Central memory CD8-positive, alpha-beta T cell (primary cell): ENCODE results near the gene RTEL1.

Source experiments
- ATAC-seq: fragments of 150-1000 bp; cut with Tn5 transposase; replicated peaks from 2 replicates; pipeline ENCODE4 v1.10.0; 2022; ENCODE audit warnings: mild to moderate bottlenecking, moderate FRiP score, moderate number of reproducible peaks; ENCODE audit not compliant: poor library complexity, severe bottlenecking; ENCODE audit errors: extremely low read depth
- DNase-seq, 2 donors: peaks; one replicate each; pipeline ENCODE4 v3.0.0; 2021; ENCODE audit warnings: low spot score in 2 of 2
- H3K27ac Mint-ChIP-seq: one replicate; pipeline ENCODE4 v1.8.0; 2022; ENCODE audit warnings: low read depth, mild to moderate bottlenecking, moderate library complexity, mixed read lengths
- H3K27me3 Mint-ChIP-seq: one replicate; pipeline ENCODE4 v1.8.0; 2022; ENCODE audit warnings: mixed read lengths
- H3K36me3 Mint-ChIP-seq: one replicate; pipeline ENCODE4 v1.8.0; 2022; ENCODE audit warnings: mild to moderate bottlenecking, moderate library complexity, mixed read lengths; ENCODE audit not compliant: insufficient read depth
- H3K4me1 Mint-ChIP-seq: one replicate; pipeline ENCODE4 v1.8.0; 2022; ENCODE audit warnings: mixed read lengths
- H3K4me3 Mint-ChIP-seq: one replicate; pipeline ENCODE4 v1.8.0; 2022; ENCODE audit warnings: mild to moderate bottlenecking, moderate library complexity, mixed read lengths
- H3K9me3 Mint-ChIP-seq: one replicate; pipeline ENCODE4 v1.8.0; 2022; ENCODE audit warnings: mixed read lengths

Gene RTEL1

GRCh38 chr20:63699466-63700198, 41.5 kb downstream of the RTEL1 start:
- Mint-ChIP-seq H3K27ac (no peak overlapping the region), H3K36me3 (peaks cover 20% of the 10 kb centered on the region), H3K27me3 (no peaks in the 10 kb centered on the region), H3K4me3 (peak overlapping the region; percentile 13), H3K9me3 (no peaks in the 10 kb centered on the region), H3K4me1 (peaks cover 25% of the 10 kb centered on the region)
- no peak for DNase-seq
- no peak for ATAC-seq

- peaks cover 27% of the 10 kb centered on the region for H3K36me3 Mint-ChIP-seq
- no peak for ATAC-seq
- no peak overlapping the region for H3K4me3 Mint-ChIP-seq
Observed at GRCh38 chr20:63700199-63701050, 42.3 kb downstream of the RTEL1 start.

DNA sequence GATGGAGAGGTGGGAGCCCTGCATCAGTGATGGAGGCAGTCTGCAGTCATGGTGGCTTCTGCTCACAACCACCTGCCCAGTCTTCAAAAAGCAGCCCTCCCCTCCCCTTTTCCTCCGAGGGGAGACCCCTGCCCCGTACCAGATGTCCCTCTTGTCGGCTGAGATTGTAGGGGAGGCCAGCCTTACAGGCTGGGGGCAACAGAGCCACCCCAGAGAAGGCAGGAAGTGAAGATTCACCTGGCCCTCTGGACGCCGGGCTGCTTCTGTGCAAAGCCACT, 42.9 kb downstream of the RTEL1 start:
- H3K27me3 Mint-ChIP-seq = no peaks in the 10 kb centered on the region
- no peaks in the 10 kb centered on the region for H3K9me3 Mint-ChIP-seq
- peaks cover 31% of the 10 kb centered on the region for H3K4me1 Mint-ChIP-seq
- peaks cover 25% of the 10 kb centered on the region for H3K36me3 Mint-ChIP-seq
- H3K4me3 Mint-ChIP-seq = no peak overlapping the region
- DNase-seq = no peak
- ATAC-seq = no peak
- H3K27ac Mint-ChIP-seq = no peak overlapping the region

More at GRCh38 chr20:63700199-63701050, 42.3 kb downstream of the RTEL1 start:
- Mint-ChIP-seq H3K27ac (no peak overlapping the region), H3K9me3 (no peaks in the 10 kb centered on the region), H3K27me3 (no peaks in the 10 kb centered on the region), H3K4me1 (peaks cover 30% of the 10 kb centered on the region)
- no peak for DNase-seq

DNA sequence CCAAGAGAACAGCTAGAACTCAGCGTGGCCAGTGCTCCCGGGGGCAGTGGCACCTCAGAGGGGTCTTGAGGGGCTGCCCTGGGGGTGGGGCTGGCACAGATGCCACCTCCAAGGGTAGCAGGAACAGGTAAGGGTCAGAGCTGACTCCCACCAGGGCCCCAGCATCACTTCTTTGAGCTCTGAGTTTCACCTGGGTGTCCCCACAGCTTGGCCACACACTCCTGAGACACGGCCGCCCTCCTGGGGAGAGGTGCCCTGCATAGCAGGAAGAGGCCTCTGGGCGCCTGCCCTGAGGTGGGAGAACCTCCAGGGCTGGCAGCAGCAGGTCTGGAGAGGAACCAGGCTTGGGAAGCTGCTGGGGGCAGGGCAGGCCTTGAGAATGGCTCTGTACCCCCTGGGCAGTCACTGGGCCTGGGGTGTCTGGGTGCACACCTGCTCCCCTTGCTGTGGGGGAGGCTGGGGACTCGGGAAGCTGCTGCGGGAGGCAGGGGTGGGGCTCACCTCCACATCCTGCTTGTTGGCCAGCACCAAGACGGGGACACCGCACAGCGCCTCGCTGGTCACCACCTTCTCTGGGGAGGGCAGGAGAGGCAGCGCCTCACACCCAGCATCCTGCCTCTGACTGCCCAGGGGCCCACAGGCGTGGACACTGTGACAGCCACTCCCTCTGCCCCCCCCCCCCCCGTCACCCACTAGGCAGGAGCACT, 43.4 kb downstream of the RTEL1 start:
- DNase-seq = no peak
- Mint-ChIP-seq H3K4me1 (peaks cover 32% of the 10 kb centered on the region), H3K36me3 (peaks cover 24% of the 10 kb centered on the region), H3K4me3 (no peak overlapping the region), H3K27me3 (no peaks in the 10 kb centered on the region), H3K9me3 (no peaks in the 10 kb centered on the region), H3K27ac (peak overlapping the region; percentile 35)
- ATAC-seq = no peak

DNA sequence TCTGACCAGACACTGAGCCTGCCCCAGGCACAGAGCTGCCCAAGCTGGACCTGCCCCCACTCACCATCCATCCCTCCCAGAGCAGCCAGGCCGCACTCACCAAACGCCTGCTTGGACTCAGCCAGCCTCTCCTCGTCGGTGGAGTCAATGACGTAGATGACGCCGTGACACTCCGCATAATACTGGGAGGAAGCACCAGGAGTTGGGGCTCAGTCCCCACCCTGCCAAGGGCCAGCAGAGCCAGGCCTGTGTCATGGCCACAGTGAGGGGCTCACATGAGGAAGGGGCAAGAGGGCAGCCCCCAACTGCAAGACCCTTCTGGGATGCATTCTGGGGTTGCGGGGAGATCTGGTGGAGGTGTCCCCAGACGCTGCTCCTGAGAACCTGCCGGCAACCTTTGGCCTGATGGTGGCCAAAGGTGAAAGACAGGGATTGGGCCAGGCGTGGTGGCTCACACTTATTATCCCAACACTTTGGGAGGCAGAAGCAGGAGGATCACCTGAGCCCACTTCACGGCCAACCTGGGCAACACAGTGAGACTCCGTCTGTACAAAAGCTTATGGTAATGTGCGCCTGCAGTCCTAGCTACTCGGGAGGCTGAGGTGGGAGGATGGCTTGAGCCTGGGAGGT, 44.0 kb downstream of the RTEL1 start:
- Mint-ChIP-seq H3K4me3 (no peak overlapping the region), H3K9me3 (no peaks in the 10 kb centered on the region), H3K27ac (peak overlapping the region; percentile 35), H3K36me3 (peaks cover 28% of the 10 kb centered on the region), H3K27me3 (no peaks in the 10 kb centered on the region), H3K4me1 (peaks cover 39% of the 10 kb centered on the region)
- no peak for DNase-seq
- no peak for ATAC-seq

DNA sequence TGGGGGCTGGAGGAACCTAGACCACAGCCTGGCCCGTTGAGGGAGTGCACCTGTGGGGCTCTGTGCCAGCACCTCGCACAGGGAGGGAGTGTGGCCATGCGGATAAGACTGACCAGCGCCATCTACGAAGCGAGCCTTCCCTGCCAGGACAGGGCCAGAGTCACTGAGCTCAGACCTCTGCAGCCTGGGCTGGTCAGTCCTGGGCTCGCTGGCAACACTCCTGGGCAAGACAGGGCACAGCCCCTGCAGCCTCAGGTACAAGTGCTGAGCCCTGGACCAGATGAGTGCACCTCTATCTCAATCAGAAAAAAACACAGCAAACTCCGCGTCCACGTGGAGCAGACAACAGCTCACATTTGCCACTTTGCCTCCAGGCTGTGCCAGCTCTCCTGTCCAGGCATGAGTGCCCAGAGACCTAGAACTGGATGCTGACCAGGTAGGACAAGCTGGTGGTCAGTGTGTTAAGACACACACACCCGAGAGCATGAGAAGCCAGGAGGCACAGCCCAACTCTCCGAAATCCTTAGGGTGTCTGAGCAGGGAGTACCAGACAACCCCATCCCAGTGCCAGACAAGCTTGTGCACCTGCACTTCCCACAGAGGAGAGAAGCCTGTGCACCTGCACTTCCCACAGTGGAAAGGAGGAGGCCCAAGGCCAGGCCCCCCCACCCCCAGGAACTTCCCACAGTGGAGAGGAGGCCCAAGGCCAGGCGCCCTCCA, 44.8 kb downstream of the RTEL1 start:
- H3K4me1 Mint-ChIP-seq = peaks cover 41% of the 10 kb centered on the region
- no peak for ATAC-seq
- H3K4me3 Mint-ChIP-seq = no peak overlapping the region
- H3K9me3 Mint-ChIP-seq = no peaks in the 10 kb centered on the region
- H3K27me3 Mint-ChIP-seq = no peaks in the 10 kb centered on the region
- H3K27ac Mint-ChIP-seq = no peak overlapping the region
- peaks cover 30% of the 10 kb centered on the region for H3K36me3 Mint-ChIP-seq
- DNase-seq = no peak

GRCh38 chr20:63703471-63703975, 45.4 kb downstream of the RTEL1 start:
- ATAC-seq (no peak), DNase-seq (no peak)
- Mint-ChIP-seq H3K4me1 (peaks cover 43% of the 10 kb centered on the region), H3K9me3 (no peaks in the 10 kb centered on the region), H3K4me3 (no peak overlapping the region), H3K27me3 (no peaks in the 10 kb centered on the region), H3K27ac (no peak overlapping the region), H3K36me3 (peaks cover 27% of the 10 kb centered on the region)

DNA sequence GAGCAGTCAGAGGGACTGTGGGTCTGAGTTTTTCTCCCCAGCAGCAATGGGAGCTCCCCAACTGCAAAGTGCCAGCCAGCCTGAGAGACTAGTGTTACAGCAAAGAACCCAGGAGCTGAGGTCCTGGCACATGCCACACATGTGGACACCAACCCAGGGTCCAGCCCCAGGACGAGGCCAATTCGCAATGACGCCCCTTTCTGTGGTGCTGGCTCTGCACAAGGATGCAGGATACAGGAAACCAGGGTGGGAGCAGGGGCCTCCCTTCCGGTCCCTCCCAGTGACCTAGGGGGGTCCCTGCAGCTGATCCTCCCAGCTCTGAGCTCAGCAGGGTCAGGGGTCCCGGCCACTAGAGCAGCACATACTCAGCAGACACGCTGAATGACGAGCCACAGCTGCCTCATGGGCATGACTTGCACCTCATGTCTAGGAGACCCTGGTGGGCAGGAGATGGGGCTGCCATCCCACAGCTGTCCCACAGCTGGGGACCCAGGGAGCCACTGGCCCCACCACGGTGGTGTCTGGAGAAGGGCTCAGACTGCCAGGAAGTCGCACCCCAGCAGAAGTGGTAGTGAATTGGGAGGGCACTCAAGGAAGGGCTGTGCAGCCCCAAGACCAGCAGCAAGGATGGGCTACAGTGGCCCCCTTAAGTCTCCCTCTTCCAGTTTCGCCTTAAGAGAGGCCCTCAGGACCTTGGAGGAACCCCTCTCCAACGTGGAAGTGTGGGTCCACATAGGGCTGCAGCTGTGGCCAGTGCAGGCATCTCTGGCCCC, 46.0 kb downstream of the RTEL1 start:
- peaks cover 47% of the 10 kb centered on the region for H3K4me1 Mint-ChIP-seq
- DNase-seq (no peak), ATAC-seq (no peak)
- H3K9me3 Mint-ChIP-seq = no peaks in the 10 kb centered on the region
- H3K4me3 Mint-ChIP-seq = no peak overlapping the region
- H3K27me3 Mint-ChIP-seq = no peaks in the 10 kb centered on the region
- H3K27ac Mint-ChIP-seq = no peak overlapping the region
- H3K36me3 Mint-ChIP-seq = peaks cover 28% of the 10 kb centered on the region

- H3K27ac Mint-ChIP-seq = no peak overlapping the region
- H3K36me3 Mint-ChIP-seq = peaks cover 29% of the 10 kb centered on the region
- H3K27me3 Mint-ChIP-seq = no peaks in the 10 kb centered on the region
- peaks cover 42% of the 10 kb centered on the region for H3K4me1 Mint-ChIP-seq
- no peaks in the 10 kb centered on the region for H3K9me3 Mint-ChIP-seq
- no peak for ATAC-seq
- no peak overlapping the region for H3K4me3 Mint-ChIP-seq
- DNase-seq = no peak
Observed at GRCh38 chr20:63704749-63705117, 46.6 kb downstream of the RTEL1 start.

DNA sequence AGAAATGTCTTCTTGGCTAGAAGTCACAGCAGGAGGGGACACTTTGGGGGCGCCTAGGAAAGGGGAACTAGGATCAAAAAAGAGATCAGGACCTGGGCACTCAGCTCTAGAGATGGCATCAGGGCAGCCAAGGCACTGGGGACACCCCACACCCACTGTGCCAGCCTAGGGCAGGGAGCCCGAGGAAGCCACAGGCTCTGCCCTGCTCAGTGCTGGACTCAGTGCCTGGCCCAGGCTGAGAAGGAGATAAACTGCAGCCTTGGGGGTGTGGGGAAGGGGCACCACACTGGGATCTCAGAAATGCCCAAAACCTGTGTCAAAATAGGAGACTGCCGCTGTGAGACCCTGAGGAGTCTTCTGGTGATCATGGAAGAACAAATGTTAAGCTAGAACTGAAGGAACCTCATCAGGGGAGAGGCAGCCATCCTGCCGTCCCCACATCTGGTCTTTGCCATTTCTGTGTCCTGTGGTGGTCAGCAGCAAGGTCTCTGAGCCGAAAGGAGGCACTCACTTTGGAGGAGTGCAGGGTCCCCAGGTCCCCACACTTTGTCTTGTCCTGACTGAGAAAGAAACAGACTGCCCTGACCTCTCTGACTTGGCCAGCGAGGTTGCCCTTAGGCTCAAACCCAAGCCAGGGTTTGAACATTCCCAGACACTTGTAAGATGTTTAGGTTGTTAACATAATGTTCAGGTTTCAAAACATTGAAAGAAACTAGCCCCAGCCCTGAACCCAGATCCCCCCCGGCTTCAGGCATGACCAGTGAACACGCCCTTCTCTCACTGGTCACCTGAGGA, 47.3 kb downstream of the RTEL1 start:
- Mint-ChIP-seq H3K9me3 (no peaks in the 10 kb centered on the region), H3K4me1 (peaks cover 45% of the 10 kb centered on the region), H3K36me3 (peaks cover 32% of the 10 kb centered on the region), H3K27ac (no peak overlapping the region), H3K4me3 (peak overlapping the region; percentile 5), H3K27me3 (no peaks in the 10 kb centered on the region)
- DNase-seq = no peak
- ATAC-seq = no peak
